Measurements from ENCODE around the gene ARSG.
"Not testable (repeated sequence)": the region's sequence is repeated elsewhere in the genome, so short reads cannot be mapped to it uniquely, and the experiment has no call there.

Gene ARSG

DNA sequence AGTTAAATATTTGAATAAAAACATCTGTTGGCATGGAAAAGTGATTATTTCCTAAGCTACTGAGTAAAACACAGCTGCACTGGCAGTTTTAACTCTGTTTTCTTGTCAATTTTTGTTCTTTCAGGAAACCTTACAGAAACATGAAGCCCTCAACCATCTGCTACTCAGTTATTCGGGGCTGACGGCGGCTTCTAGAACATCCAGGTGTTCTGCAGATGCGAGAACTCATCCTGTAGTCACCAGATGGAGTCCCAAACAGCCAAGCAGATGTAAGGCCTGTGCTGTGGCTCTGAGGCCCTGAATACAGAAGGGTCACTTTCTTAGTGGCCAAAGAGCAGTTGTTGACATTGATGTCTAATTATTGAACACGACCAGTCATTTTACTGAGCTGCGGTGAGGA is 15.5 kb downstream of the ARSG start:
- DNase-seq (ENCODE audit: low spot score), result no peak

GRCh38 chr17:68307443-68307842 is 16.1 kb downstream of the ARSG start:
- DNase-seq (ENCODE audit: low spot score), result no peak

DNA sequence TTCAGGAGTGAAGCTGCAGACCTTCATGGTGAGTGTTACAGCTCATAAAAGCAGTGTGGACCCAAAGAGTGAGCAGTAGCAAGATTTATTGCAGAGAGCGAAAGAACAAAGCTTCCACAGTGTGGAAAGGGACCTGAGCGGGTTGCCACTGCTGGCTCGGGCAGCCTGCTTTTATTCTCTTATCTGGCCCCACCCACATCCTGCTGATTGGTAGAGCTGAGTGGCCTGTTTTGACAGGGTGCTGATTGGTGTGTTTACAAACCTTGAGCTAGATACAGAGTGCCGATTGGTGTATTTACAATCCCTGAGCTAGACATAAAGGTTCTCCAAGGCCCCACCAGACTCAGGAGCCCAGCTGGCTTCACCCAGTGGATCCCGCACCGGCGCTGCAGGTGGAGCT is 17.2 kb downstream of the ARSG start:
- DNase-seq (ENCODE audit: low spot score), result not testable (repeated sequence)

GRCh38 chr17:68309066-68309670 is 17.9 kb downstream of the ARSG start:
- DNase-seq (ENCODE audit: low spot score), result not testable (repeated sequence)

DNA sequence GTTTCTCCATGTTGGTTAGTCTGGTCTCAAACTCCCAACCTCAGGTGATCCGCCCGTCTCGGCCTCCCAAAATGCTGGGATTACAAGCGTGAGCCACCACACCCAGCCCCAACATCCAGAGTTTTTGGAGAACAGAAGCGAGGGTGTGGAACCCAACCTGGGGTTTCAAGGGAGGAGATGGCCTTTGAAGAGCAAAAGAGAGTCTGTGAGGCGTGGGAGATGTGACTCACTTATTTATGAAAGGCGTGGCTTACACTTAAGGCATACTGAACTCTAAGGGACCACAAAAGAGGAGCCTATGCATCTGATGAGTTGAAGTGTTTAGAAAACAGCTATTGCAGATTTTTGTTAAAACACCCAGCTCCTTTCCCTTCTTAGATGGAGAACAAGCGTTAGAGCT is 18.9 kb downstream of the ARSG start:
- no peak for DNase-seq (ENCODE audit: low spot score)

DNA sequence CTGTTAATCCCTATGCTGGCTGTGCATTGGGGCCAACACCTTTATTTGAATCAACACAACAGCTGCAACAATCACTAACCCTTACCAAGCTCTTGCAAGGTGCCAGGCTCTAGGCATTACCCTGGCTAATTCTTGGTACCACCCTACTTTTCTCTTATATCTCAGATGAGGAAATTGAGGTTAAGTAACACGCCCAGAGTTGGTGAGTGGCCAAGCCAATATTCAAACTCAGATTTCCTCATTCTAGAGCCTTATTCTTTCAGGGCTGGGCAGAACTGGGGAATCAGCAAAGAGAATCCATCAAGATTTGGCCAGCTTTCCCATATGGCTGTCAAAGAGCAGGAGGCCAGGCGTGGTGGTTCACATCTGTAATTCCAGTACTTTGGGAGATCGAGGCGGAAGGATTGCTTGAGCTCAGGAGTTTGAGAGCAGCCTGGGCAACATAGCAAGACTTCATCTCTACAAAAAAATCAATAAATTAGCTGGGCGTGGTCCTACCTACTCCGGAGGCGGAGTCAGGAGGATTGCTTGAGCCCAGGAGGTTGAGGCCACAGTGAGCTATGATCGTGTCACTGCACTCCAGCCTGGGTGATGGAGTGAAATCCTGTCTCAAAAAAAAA is 23.7 kb downstream of the ARSG start:
- no peak for DNase-seq (ENCODE audit: low spot score)

DNA sequence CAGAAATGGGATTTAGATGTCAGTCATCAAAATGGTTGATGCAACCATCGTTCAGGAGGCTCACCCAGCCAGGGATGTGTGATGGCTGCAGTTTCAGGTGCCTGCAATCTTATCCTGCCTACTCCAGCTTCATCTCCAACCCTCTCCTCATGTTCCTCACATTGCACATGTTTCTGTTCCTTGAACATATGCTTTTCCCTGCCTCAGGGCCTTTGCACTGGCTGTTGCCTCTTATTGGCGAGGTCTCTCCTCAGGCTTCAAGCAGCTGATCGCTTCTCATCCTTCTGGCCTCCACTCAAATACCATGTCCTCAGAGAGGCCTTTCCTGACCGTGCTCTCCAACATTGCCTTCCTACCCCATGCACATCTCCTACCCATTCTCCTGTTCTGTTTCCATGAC is 24.6 kb downstream of the ARSG start:
- DNase-seq (ENCODE audit: low spot score), result no peak

DNA sequence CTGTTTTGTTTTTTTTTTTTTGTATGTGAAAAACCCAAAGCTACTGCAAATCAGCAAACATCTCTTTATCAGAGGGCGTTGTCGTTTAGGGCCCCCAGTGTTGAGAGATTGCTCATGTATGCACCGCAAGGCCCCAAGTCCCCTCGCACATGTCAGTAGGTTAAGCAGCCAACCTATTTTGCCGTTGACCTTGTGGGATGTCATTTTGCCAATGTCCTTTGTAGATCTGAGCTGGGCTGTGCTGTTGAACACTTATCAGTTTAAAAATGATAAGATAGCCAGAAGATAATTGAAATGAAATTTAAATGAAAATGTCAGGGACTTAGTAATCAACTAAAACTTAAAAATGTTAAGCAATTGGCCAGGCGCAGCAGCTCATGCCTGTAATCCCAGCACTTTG is 26.2 kb downstream of the ARSG start:
- no peak for DNase-seq (ENCODE audit: low spot score)

DNA sequence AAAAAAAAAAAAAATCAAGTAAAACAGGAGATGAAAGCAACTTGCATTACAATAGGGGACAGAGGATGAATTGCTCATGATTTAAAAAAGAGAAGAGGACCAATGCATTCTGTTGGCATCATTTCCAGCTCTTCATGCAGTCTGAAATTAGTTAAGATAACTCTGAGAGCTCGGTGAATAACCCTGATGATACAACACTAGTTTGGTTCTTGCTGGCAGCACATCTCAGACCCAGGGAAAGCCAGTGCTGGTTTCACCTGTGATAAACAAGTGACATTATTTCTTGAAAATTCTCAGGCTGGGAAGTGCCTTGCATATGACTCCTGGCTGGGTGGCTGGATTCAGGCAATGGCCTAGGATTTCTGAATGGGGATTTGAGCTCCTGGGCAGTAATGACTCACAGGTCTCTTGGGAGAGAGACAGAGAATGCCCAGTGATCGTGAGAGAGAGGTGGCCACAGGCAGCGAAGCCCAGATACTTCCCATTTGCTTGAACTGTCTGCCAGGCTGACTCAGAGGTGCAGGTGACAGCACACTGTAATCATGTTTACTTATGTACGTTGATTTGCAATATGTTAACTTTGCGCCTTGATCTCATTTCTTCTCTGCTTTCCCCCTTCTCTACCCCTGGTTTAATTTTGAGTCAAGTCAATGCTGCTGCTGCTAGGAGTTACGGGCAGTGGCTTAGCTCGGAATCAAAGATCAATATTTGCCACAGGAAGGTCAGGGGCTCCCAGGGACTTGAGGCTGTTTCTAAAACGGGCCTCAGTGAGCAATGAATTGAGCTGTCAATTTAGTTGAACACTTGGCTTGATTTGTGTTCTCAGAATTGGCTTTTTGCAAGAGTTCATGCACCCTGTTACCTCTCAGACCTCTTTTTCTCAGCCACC is 27.1 kb downstream of the ARSG start:
- DNase-seq (ENCODE audit: low spot score), result no peak

DNA sequence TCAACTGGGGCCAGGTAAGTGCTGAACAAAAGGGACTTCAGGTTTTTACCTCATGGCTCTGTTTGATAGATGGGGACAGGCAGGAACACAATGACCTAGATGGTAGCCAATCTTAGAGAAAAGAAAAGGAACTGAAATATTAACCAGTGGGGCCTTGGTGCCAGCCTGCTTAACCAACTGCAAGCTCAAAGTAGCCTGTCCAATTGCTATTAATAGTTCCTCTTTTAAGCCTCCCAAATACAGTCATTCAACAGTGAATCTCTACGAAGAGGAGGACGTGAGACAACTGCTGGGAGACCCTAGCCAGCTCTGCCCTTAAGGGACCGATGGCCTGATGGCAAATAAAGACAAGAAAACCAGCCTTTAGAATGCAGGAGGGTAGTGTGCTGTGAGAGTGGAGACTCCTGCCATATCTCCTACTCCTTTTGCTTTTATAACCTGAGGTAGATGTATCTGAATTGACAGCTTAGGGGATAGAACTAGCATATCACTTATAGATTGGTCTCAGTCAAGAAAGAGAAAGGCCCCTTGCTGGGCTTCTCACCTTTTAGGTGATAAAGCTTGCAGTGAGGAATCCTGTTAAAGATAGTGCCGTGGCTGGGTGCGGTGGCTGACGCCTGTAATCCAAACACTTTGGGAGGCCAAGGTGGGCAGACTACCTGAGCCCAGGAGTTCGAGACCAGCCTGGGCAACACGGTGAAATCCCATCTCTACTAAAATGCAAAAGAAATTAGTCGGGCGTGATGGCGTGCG is 28.3 kb downstream of the ARSG start:
- DNase-seq (ENCODE audit: low spot score), result no peak

DNA sequence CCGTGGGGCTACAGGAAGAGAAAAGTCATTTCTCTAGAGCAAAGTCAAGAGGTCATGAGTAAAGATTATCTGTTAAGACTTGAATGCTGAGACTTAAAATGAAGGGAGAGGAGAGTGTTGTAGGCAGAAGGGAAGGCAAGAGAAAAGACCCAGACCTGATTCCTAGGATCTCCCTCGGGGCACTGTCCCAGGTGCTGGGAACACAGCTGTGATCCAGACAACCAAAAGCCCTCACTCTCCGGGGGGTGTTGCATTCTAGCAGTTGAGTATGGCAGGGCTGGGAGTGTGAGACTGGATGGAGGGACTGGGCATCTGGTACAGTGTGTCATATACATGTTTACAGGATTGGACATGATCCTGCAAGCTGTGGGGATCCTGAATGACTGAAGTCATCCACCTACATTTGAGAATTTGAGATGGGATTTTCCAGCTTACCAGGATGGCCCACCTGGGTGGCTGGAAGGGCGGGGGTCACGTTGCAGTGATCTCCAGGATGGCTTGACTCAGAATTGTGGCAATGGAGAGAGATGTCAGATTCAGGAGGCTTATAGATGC is 29.1 kb downstream of the ARSG start:
- no peak for DNase-seq (ENCODE audit: low spot score)

- DNase-seq (ENCODE audit: low spot score), result no peak
Measured at GRCh38 chr17:68320943-68321555, 29.8 kb downstream of the ARSG start.

GRCh38 chr17:68321556-68321954 is 30.3 kb downstream of the ARSG start:
- DNase-seq (ENCODE audit: low spot score), result no peak

- no peak for DNase-seq (ENCODE audit: low spot score)
Measured at GRCh38 chr17:68322630-68323029, 31.3 kb downstream of the ARSG start.

DNA sequence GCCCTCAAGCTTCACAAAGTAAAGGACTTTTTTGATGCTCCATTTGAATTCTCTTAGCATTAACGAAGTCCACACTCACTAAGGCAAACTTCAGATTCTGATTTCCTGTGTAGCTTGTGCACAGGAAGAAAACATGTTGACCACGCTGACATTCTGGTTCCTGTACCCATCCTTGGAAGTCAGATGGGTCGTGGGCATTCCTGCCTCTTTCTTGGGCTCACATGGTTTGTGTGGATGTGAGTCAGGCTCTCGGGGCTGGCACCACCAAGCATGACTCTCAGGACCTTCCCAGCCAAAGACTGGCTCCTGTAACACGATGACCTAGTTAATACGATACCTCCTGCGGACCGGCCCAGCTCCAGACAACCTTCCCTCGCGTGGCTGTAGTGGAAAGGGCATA is 32.8 kb downstream of the ARSG start:
- no peak for DNase-seq (ENCODE audit: low spot score)

GRCh38 chr17:68324654-68325336 is 33.5 kb downstream of the ARSG start:
- no peak for DNase-seq (ENCODE audit: low spot score)

DNA sequence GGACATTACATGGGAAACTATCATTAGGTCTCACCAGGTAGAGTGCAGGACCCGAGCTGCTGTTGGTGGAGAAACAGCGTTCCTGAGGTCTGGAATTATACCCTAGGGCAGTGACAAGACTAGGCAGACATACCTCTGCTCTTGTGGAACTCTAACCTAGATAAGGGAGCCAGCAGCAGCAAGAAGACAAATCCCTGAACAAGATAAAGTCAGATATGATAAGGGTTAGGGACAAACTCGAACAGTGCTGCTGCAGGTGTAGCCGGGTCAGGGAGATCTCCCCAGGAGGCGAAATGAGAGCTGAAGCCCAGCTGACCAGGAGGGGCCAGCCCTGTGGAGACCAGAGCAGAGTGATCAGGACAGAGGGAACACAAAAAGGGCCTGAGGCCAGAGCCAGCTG is 34.7 kb downstream of the ARSG start:
- no peak for DNase-seq (ENCODE audit: low spot score)

DNA sequence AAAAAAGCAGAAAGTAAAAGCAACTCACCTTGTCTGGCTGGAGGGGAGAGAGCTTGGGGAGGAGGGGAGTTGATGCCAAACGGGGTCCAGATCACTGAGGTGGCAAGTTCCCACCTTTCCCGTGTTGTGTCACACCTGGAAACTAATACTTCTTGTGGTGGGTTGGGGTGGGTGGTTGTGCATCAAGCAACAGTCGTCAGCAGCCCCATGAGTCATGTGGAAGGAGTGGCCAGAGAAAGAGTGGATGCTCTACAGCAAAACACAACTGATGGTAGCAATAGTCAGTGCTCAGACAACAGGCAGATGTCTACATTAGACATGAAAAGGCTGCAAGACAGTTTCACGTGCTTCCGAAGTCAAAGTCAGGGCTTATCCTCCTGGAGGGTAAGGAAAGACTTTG is 35.4 kb downstream of the ARSG start:
- DNase-seq (ENCODE audit: low spot score), result no peak

- no peak for DNase-seq (ENCODE audit: low spot score)
Measured at GRCh38 chr17:68327823-68328557, 36.7 kb downstream of the ARSG start.

DNA sequence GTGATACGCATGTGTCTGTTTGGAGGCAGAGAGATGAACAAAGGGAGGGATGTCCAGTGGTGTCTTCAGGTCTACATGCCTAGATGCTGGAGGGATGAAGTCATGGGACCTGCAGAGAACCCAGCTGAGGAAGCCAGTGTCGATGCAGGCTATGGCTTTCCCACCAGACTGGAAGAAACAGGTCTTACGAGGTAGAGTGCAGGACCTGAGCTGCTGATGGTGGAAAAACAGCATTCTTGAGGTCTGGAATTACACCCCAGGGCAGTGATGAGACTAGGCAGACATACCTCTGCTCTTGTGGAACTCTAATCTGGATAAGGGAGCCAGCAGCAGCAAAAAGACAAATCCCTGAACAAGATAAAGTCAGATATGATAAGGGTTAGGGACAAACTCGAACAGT is 37.4 kb downstream of the ARSG start:
- no peak for DNase-seq (ENCODE audit: low spot score)

GRCh38 chr17:68329331-68329730 is 38.0 kb downstream of the ARSG start:
- DNase-seq (ENCODE audit: low spot score), result no peak

All from hematopoietic multipotent progenitor cell treated with erythropoietin and hydrocortisone succinate and interleukin-3 and kit ligand, for 15 days (in vitro differentiated cells).